ENCODE results near the gene CDH13.

GRCh38 chr16:83624429-83625120 is 997.8 kb downstream of the CDH13 start:
- TF ChIP-seq CTCF (IDR thresholded peaks at IDR 0.05) = no peak
- no peak for TF ChIP-seq ZFX (IDR thresholded peaks at IDR 0.05; ENCODE audit: borderline replicate concordance)
